ENCODE data around the gene CAMKK1. TPM values are rescaled to one million over a fixed set of nuclear protein-coding genes. Genes with fewer than 3 reads are reported as not detected.

CAMKK1 gene
- polyA plus RNA-seq, 1 donor (not counting 4 experiments of a cell fraction or from before 2014, with no cell fraction given): 2.5 TPM

GRCh38 chr17:3861761-3862681 is 30.8 kb downstream of the CAMKK1 start:
- no peaks in the 10 kb centered on the region for H3K27me3 ChIP-seq (ENCODE audit: control insufficient read depth, extremely low read depth, insufficient read depth, low read length)
- H3K79me2 ChIP-seq (ENCODE audit: control insufficient read depth, insufficient read depth, low read length): no peaks in the 10 kb centered on the region
- no peak overlapping the region for H3K4me3 ChIP-seq (ENCODE audit: control insufficient read depth in 2 of 3, extremely low read depth in 1 of 3, insufficient read depth in 2 of 3, low read depth in 1 of 3, low read length in 3 of 3)
- no peaks in the 10 kb centered on the region for H3K9me3 ChIP-seq (ENCODE audit: control insufficient read depth, low read depth, low read length)
- DNase-seq (ENCODE audit: low read depth, low spot score) (no peak), FAIRE-seq (no peak)
- H3K9ac ChIP-seq (ENCODE audit: control insufficient read depth, extremely low read depth, insufficient read depth, low read length): no peak overlapping the region
- TF ChIP-seq CTCF (optimal IDR thresholded peaks at IDR 0.05 in 1 of 3, IDR thresholded peaks at IDR 0.05 in 1 of 3, conservative IDR thresholded peaks at IDR 0.05 in 1 of 3; ENCODE audit: extremely low read depth in 1 of 3, insufficient read depth in 2 of 3, low read length in 3 of 3): no peak
- no peak for TF ChIP-seq EZH2 (IDR thresholded peaks at IDR 0.05; ENCODE audit: low read length)
- H3K27ac ChIP-seq (ENCODE audit: control insufficient read depth, insufficient read depth, low read length): no peak overlapping the region
- H4K20me1 ChIP-seq (ENCODE audit: control insufficient read depth, extremely low read depth, insufficient read depth, low read length): no peaks in the 10 kb centered on the region
- H3K9me1 ChIP-seq (ENCODE audit: control insufficient read depth, extremely low read depth, insufficient read depth, low read length): no peaks in the 10 kb centered on the region
- no peak overlapping the region for H2AFZ ChIP-seq (ENCODE audit: control insufficient read depth, low read length)
- H3K4me2 ChIP-seq (ENCODE audit: control insufficient read depth, extremely low read depth, insufficient read depth, low read depth, low read length): no peak overlapping the region
- peaks cover 0 to 3% of the 10 kb centered on the region in 2 experiments for H3K36me3 ChIP-seq (ENCODE audit: control insufficient read depth in 2 of 2, extremely low read depth in 1 of 2, insufficient read depth in 2 of 2, low read length in 2 of 2)
- H3K4me1 ChIP-seq (ENCODE audit: control insufficient read depth, extremely low read depth, insufficient read depth, low read length): no peaks in the 10 kb centered on the region
- dilution Hi-C loops (cut with MboI; ENCODE audit: extremely low pct_ligation_motif_present, low sequenced_read_pairs): no loop called here

- no peak overlapping the region for H3K4me2 ChIP-seq (ENCODE audit: control insufficient read depth, extremely low read depth, insufficient read depth, low read depth, low read length)
- dilution Hi-C loops (cut with MboI; ENCODE audit: extremely low pct_ligation_motif_present, low sequenced_read_pairs): no loop called here
Observed at GRCh38 chr17:3860939-3861700, 31.7 kb downstream of the CAMKK1 start.

More at GRCh38 chr17:3860939-3861700, 31.7 kb downstream of the CAMKK1 start:
- DNase-seq (ENCODE audit: low read depth, low spot score): no peak
- Histone ChIP-seq H2AFZ (ENCODE audit: control insufficient read depth, low read length) (no peak overlapping the region), H3K4me3 (ENCODE audit: control insufficient read depth in 2 of 3, extremely low read depth in 1 of 3, insufficient read depth in 2 of 3, low read depth in 1 of 3, low read length in 3 of 3) (no peak overlapping the region), H3K4me1 (ENCODE audit: control insufficient read depth, extremely low read depth, insufficient read depth, low read length) (no peaks in the 10 kb centered on the region), H4K20me1 (ENCODE audit: control insufficient read depth, extremely low read depth, insufficient read depth, low read length) (no peaks in the 10 kb centered on the region), H3K27ac (ENCODE audit: control insufficient read depth, insufficient read depth, low read length) (no peak overlapping the region), H3K79me2 (ENCODE audit: control insufficient read depth, insufficient read depth, low read length) (no peaks in the 10 kb centered on the region), H3K9ac (ENCODE audit: control insufficient read depth, extremely low read depth, insufficient read depth, low read length) (no peak overlapping the region), H3K9me3 (ENCODE audit: control insufficient read depth, low read depth, low read length) (no peaks in the 10 kb centered on the region), H3K27me3 (ENCODE audit: control insufficient read depth, extremely low read depth, insufficient read depth, low read length) (no peaks in the 10 kb centered on the region), H3K9me1 (ENCODE audit: control insufficient read depth, extremely low read depth, insufficient read depth, low read length) (no peaks in the 10 kb centered on the region), H3K36me3 (ENCODE audit: control insufficient read depth in 2 of 2, extremely low read depth in 1 of 2, insufficient read depth in 2 of 2, low read length in 2 of 2) (peaks cover 0 to 3% of the 10 kb centered on the region in 2 experiments)
- TF ChIP-seq CTCF (optimal IDR thresholded peaks at IDR 0.05 in 1 of 3, IDR thresholded peaks at IDR 0.05 in 1 of 3, conservative IDR thresholded peaks at IDR 0.05 in 1 of 3; ENCODE audit: extremely low read depth in 1 of 3, insufficient read depth in 2 of 3, low read length in 3 of 3): no peak
- TF ChIP-seq EZH2 (IDR thresholded peaks at IDR 0.05; ENCODE audit: low read length): no peak
- FAIRE-seq: no peak

Data from keratinocyte (primary cell).